ENCODE measurements around the gene LRP8. TPM values are rescaled to one million over a fixed set of nuclear protein-coding genes. Genes with fewer than 3 reads are reported as not detected.
A peak's percentile ranks its signal among the peaks of the same experiment; 100 is the strongest.

LRP8 gene
- total and polyA plus RNA-seq, 2 of the 13 experiments (the other 11 are each of a cell fraction or from before 2014, with no cell fraction given) = 17.3 to 17.4 TPM

- TF ChIP-seq ZNF737 (CRISPR knock-in tag; IDR thresholded peaks at IDR 0.05; ENCODE audit: borderline replicate concordance) (no peak), RBM39 (IDR thresholded peaks at IDR 0.05; ENCODE audit: low read depth, low read length, poor library complexity, severe bottlenecking) (peak; percentile 72), SIN3B (IDR thresholded peaks at IDR 0.05; ENCODE audit: low read length) (no peak), RARG (CRISPR knock-in tag; IDR thresholded peaks at IDR 0.05; ENCODE audit: low read depth) (no peak), KDM6A (CRISPR knock-in tag; IDR thresholded peaks at IDR 0.05; ENCODE audit: low read depth) (no peak; the same call in 1 of the 2 replicates), ZUFSP (CRISPR knock-in tag; IDR thresholded peaks at IDR 0.05; ENCODE audit: borderline replicate concordance) (no peak), NONO (IDR thresholded peaks at IDR 0.05) (no peak), NONO (CRISPR knock-in tag; conservative IDR thresholded peaks at IDR 0.05) (0 out of 2 replicates have a peak, but pooled peaks have one; percentile 56), ZFX (CRISPR knock-in tag; IDR thresholded peaks at IDR 0.05; ENCODE audit: low read depth) (peak; percentile 85), KLF16 (CRISPR knock-in tag; IDR thresholded peaks at IDR 0.05) (no peak; a peak in 1 of 4 replicates), LCORL (IDR thresholded peaks at IDR 0.05) (no peak), LCORL (CRISPR knock-in tag; IDR thresholded peaks at IDR 0.05) (peak; percentile 56; the same call in 1 of the 2 replicates), MIER2 (CRISPR knock-in tag; IDR thresholded peaks at IDR 0.05) (no peak), FOXJ3 (CRISPR knock-in tag; IDR thresholded peaks at IDR 0.05; ENCODE audit: borderline replicate concordance) (no peak), KAT7 (CRISPR knock-in tag; IDR thresholded peaks at IDR 0.05; ENCODE audit: borderline replicate concordance) (no peak), ZNF232 (CRISPR knock-in tag; IDR thresholded peaks at IDR 0.05; ENCODE audit: borderline replicate concordance) (no peak), MIER3 (CRISPR knock-in tag; IDR thresholded peaks at IDR 0.05; ENCODE audit: borderline replicate concordance) (no peak), HDAC6 (IDR thresholded peaks at IDR 0.05; ENCODE audit: low read depth, low read length) (no peak), MTF1 (CRISPR knock-in tag; IDR thresholded peaks at IDR 0.05) (no peak), RXRA (CRISPR knock-in tag; IDR thresholded peaks at IDR 0.05) (no peak; the same call in 1 of the 2 replicates), ZBTB42 (CRISPR knock-in tag; IDR thresholded peaks at IDR 0.05) (no peak), ZSCAN20 (CRISPR knock-in tag; IDR thresholded peaks at IDR 0.05; ENCODE audit: borderline replicate concordance) (no peak; the same call in 1 of the 2 replicates), FUBP1 (CRISPR knock-in tag; IDR thresholded peaks at IDR 0.05; ENCODE audit: borderline replicate concordance) (no peak), HNRNPLL (IDR thresholded peaks at IDR 0.05; ENCODE audit: low read depth, low read length, poor library complexity, severe bottlenecking) (peak; percentile 75), ZNF251 (CRISPR knock-in tag; IDR thresholded peaks at IDR 0.05) (no peak), BATF2 (CRISPR knock-in tag; IDR thresholded peaks at IDR 0.05) (0 out of 2 replicates have a peak, but pooled peaks have one; percentile 71), ZNF292 (CRISPR knock-in tag; IDR thresholded peaks at IDR 0.05; ENCODE audit: borderline replicate concordance, low read depth) (0 out of 2 replicates have a peak, but pooled peaks have one; percentile 2)
These were observed 131.2 kb downstream of the LRP8 start, which contains the start of gene CPT2 (continued) for GRCh38 chr1:53196485-53197290.
